Measurements from ENCODE around the gene S1PR1.

The S1PR1 gene

GRCh38 chr1:101235216-101235695, 1.6 kb upstream of the S1PR1 start:
- Histone ChIP-seq H2BK15ac (ENCODE audit: low read depth, poor library complexity, severe bottlenecking) (no peak overlapping the region), H2BK12ac (ENCODE audit: low read length in 2 of 2) (no peak overlapping the region), H2AFZ (ENCODE audit: low read depth, low read length) (no peak overlapping the region), H3K4me2 (ENCODE audit: low read length, poor library complexity, severe bottlenecking) (peak overlapping the region; percentile 99), H2BK120ac (ENCODE audit: low read depth, low read length) (no peak overlapping the region), H4K91ac (ENCODE audit: low read length) (no peak overlapping the region), H2AK5ac (ENCODE audit: low read length, severe bottlenecking) (no peak overlapping the region), H3K36me3 (ENCODE audit: control insufficient read depth in 1 of 2, insufficient read depth in 2 of 2, low read depth in 1 of 2, low read length in 2 of 2) (peaks cover 4 to 10% of the 10 kb centered on the region in 2 experiments), H4K8ac (ENCODE audit: low read length) (no peak overlapping the region), H3K9ac (ENCODE audit: low read length) (peak overlapping the region; percentile 83), H3K18ac (ENCODE audit: low read depth in 1 of 2, low read length in 2 of 2) (no peak overlapping the region), H3K4me1 (ENCODE audit: control insufficient read depth, insufficient read depth, low read depth, low read length) (peaks cover 12% of the 10 kb centered on the region), H3K23ac (ENCODE audit: low read length in 2 of 2) (no peak overlapping the region), H3K27ac (ENCODE audit: low read length, poor library complexity, severe bottlenecking) (no peak overlapping the region), H3K14ac (ENCODE audit: low read length in 2 of 2) (no peak overlapping the region), H3K4ac (ENCODE audit: low read depth in 1 of 2, low read length in 2 of 2) (no peak overlapping the region), H3K79me1 (replicated peaks; ENCODE audit: low read length, poor library complexity, severe bottlenecking) (no peaks in the 10 kb centered on the region), H3K4me3 (ENCODE audit: insufficient read depth in 1 of 2, low read depth in 1 of 2, low read length in 2 of 2) (peak overlapping the region; percentile 74 to 82), H3K27me3 (ENCODE audit: control insufficient read depth in 1 of 2, insufficient read depth in 1 of 2, low read length in 2 of 2) (peaks cover 0 to 18% of the 10 kb centered on the region in 2 experiments), H2BK5ac (ENCODE audit: low read depth, low read length, poor library complexity, severe bottlenecking) (no peak overlapping the region), H3K9me3 (ENCODE audit: control insufficient read depth, low read length) (no peaks in the 10 kb centered on the region)
- no peak for DNase-seq
- WGBS: no CpG with 5 or more reads among the region's 6 CpGs

- Histone ChIP-seq H3K9me3 (ENCODE audit: control insufficient read depth, low read length) (no peaks in the 10 kb centered on the region), H3K36me3 (ENCODE audit: control insufficient read depth in 1 of 2, insufficient read depth in 2 of 2, low read depth in 1 of 2, low read length in 2 of 2) (peaks cover 4 to 10% of the 10 kb centered on the region in 2 experiments), H3K23ac (ENCODE audit: low read length in 2 of 2) (peak overlapping the region in 1 of 2 experiments; percentile 77), H3K18ac (ENCODE audit: low read depth in 1 of 2, low read length in 2 of 2) (peak overlapping the region; percentile 63 to 95), H3K27ac (ENCODE audit: low read length, poor library complexity, severe bottlenecking) (no peak overlapping the region), H3K4me3 (ENCODE audit: insufficient read depth in 1 of 2, low read depth in 1 of 2, low read length in 2 of 2) (peak overlapping the region; percentile 74 to 82), H2AK5ac (ENCODE audit: low read length, severe bottlenecking) (no peak overlapping the region), H2AFZ (ENCODE audit: low read depth, low read length) (peak overlapping the region; percentile 84), H2BK15ac (ENCODE audit: low read depth, poor library complexity, severe bottlenecking) (peak overlapping the region; percentile 80), H3K9ac (ENCODE audit: low read length) (peak overlapping the region; percentile 83), H2BK120ac (ENCODE audit: low read depth, low read length) (peak overlapping the region; percentile 49), H2BK5ac (ENCODE audit: low read depth, low read length, poor library complexity, severe bottlenecking) (no peak overlapping the region), H3K79me1 (replicated peaks; ENCODE audit: low read length, poor library complexity, severe bottlenecking) (no peaks in the 10 kb centered on the region), H4K91ac (ENCODE audit: low read length) (peak overlapping the region; percentile 50), H3K4me2 (ENCODE audit: low read length, poor library complexity, severe bottlenecking) (peak overlapping the region; percentile 99), H4K8ac (ENCODE audit: low read length) (peak overlapping the region; percentile 72), H2BK12ac (ENCODE audit: low read length in 2 of 2) (peak overlapping the region in 1 of 2 experiments; percentile 52), H3K4ac (ENCODE audit: low read depth in 1 of 2, low read length in 2 of 2) (no peak overlapping the region), H3K27me3 (ENCODE audit: control insufficient read depth in 1 of 2, insufficient read depth in 1 of 2, low read length in 2 of 2) (peaks cover 0 to 18% of the 10 kb centered on the region in 2 experiments), H3K14ac (ENCODE audit: low read length in 2 of 2) (peak overlapping the region in 1 of 2 experiments; percentile 35), H3K4me1 (ENCODE audit: control insufficient read depth, insufficient read depth, low read depth, low read length) (peaks cover 12% of the 10 kb centered on the region)
- 0% methylated on average over 39 of the region's 43 CpGs for WGBS
- peak; percentile 70 for DNase-seq
Observed at GRCh38 chr1:101235696-101236515, 913 bp upstream of the S1PR1 start.

- DNase-seq: peak; percentile 59
- under 1% methylated on average over 8 of the region's 12 CpGs for WGBS
- Histone ChIP-seq H2AFZ (ENCODE audit: low read depth, low read length) (no peak overlapping the region), H3K18ac (ENCODE audit: low read depth in 1 of 2, low read length in 2 of 2) (no peak overlapping the region), H3K27ac (ENCODE audit: low read length, poor library complexity, severe bottlenecking) (no peak overlapping the region), H2BK5ac (ENCODE audit: low read depth, low read length, poor library complexity, severe bottlenecking) (no peak overlapping the region), H3K4me2 (ENCODE audit: low read length, poor library complexity, severe bottlenecking) (peak overlapping the region; percentile 99), H3K14ac (ENCODE audit: low read length in 2 of 2) (no peak overlapping the region), H3K79me1 (replicated peaks; ENCODE audit: low read length, poor library complexity, severe bottlenecking) (no peaks in the 10 kb centered on the region), H4K91ac (ENCODE audit: low read length) (no peak overlapping the region), H4K8ac (ENCODE audit: low read length) (no peak overlapping the region), H2BK120ac (ENCODE audit: low read depth, low read length) (no peak overlapping the region), H3K4me1 (ENCODE audit: control insufficient read depth, insufficient read depth, low read depth, low read length) (peaks cover 12% of the 10 kb centered on the region), H2AK5ac (ENCODE audit: low read length, severe bottlenecking) (no peak overlapping the region), H3K27me3 (ENCODE audit: control insufficient read depth in 1 of 2, insufficient read depth in 1 of 2, low read length in 2 of 2) (peaks cover 0 to 18% of the 10 kb centered on the region in 2 experiments), H3K9me3 (ENCODE audit: control insufficient read depth, low read length) (no peaks in the 10 kb centered on the region), H3K23ac (ENCODE audit: low read length in 2 of 2) (no peak overlapping the region), H3K4ac (ENCODE audit: low read depth in 1 of 2, low read length in 2 of 2) (no peak overlapping the region), H3K4me3 (ENCODE audit: insufficient read depth in 1 of 2, low read depth in 1 of 2, low read length in 2 of 2) (peak overlapping the region; percentile 68 to 82), H2BK12ac (ENCODE audit: low read length in 2 of 2) (no peak overlapping the region), H2BK15ac (ENCODE audit: low read depth, poor library complexity, severe bottlenecking) (no peak overlapping the region), H3K9ac (ENCODE audit: low read length) (peak overlapping the region; percentile 83), H3K36me3 (ENCODE audit: control insufficient read depth in 1 of 2, insufficient read depth in 2 of 2, low read depth in 1 of 2, low read length in 2 of 2) (peaks cover 4 to 10% of the 10 kb centered on the region in 2 experiments)
Observed at GRCh38 chr1:101237229-101237837, 514 bp downstream of the S1PR1 start.
